Measurements from ENCODE around the gene BMP4. TPM values are rescaled to one million over a fixed set of nuclear protein-coding genes. Genes with fewer than 3 reads are reported as not detected.

BMP4 gene
- total RNA-seq, 2 experiments from 2014 or later: not detected

DNA sequence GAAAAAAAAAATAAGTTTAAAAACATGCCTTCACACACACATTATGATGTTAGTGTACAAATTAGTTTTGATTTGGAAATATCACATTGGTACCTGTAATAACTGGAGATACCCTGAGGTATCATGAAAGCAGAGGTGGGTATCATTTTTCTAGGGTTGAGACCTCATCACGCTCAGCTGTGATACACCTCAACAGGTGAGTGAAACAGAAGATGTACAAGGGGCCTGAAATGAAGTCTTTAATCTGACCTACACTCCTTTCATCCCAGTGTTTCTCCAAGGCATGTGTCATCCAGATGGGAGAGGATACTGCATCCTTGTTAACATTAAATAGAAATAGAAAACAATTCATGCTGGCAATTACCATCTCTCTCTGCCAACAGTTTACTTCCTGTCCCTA is 7.4 kb downstream of the BMP4 start:
- Mint-ChIP-seq H3K4me1 (ENCODE audit: low read depth) (peaks cover 13% of the 10 kb centered on the region), H3K4me3 (no peak overlapping the region), H3K36me3 (ENCODE audit: low read depth) (no peaks in the 10 kb centered on the region), H3K27ac (no peak overlapping the region), H3K9me3 (no peaks in the 10 kb centered on the region), H3K27me3 (ENCODE audit: low read depth) (peaks cover 68% of the 10 kb centered on the region)
- CTCF ChIA-PET: no interaction called here
- DNase-seq: no peak
- intact Hi-C loops (cut with micrococcal nuclease): no loop called here

DNA sequence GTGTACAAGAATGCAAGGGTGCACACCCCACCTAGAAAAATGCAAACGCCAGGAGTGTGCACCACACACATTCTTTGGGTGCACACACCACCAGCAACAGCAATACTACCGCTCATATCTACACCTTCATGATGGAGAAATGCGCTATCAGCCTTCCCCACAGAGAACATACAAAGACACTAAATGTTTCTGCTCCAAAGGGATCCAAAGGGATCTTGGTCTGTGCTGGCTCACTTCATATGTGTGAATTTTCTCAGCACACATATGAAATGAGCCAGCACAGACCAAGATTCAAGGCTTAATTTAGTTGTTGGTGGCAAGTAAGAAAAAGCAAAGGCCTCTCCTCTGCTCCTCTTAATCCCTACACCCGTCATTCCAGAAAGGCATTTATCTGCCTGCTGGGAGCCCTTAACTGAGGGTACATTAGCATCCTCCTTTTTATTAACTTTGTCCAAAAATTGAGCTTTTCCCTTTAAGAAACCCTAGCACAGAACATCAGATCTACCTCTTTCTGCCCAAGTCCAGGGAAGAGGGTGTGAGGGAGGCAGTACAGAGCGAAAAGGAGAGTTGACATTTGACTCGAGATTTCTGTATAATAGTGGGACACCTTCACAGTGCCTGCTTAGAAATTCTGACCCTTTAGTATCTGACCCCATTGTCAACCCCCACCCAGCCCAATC is 8.3 kb downstream of the BMP4 start:
- Mint-ChIP-seq H3K4me3 (no peak overlapping the region), H3K36me3 (ENCODE audit: low read depth) (no peaks in the 10 kb centered on the region), H3K27ac (no peak overlapping the region), H3K9me3 (no peaks in the 10 kb centered on the region), H3K4me1 (ENCODE audit: low read depth) (peaks cover 8% of the 10 kb centered on the region), H3K27me3 (ENCODE audit: low read depth) (peaks cover 65% of the 10 kb centered on the region)
- intact Hi-C loops (cut with micrococcal nuclease): no loop called here
- DNase-seq: no peak
- CTCF ChIA-PET: no interaction called here

DNA sequence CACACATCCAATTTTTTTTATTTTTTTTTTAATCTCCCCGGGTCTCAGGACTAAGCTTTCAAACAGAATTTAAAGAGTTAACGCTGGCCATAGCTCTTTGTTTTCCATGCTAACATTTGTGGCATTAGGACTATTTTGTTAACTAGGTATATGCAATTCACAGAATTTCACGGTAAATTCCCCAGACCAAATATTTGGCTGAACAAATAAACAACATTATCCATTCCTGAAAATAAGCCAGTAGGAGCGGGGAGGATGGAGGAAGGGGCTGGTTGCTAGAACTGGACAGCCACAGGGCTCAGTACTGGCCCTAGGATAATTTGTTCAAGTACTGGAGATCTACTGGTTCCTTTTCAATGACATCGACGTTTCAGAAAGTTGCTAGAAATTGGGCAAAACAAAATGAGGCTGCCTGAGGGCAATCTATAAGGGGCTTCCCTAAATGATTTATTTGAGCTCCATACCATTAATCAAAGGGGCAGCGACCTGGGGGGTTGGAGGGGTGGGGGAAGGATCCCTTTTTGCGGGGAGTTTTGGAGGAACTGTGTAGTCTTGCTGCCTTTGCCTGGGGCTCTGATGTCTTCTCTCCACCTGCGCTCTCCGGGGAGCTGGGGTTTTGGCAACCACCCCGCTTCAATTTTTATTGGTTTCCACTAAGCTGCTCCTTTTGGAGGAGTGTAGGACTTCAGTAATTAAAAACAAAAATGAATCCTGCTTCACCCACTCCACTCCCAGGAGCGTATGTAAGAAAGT is 9.0 kb downstream of the BMP4 start:
- Mint-ChIP-seq H3K4me3 (no peak overlapping the region), H3K36me3 (ENCODE audit: low read depth) (no peaks in the 10 kb centered on the region), H3K4me1 (ENCODE audit: low read depth) (peaks cover 2% of the 10 kb centered on the region), H3K27ac (no peak overlapping the region), H3K27me3 (ENCODE audit: low read depth) (peaks cover 59% of the 10 kb centered on the region), H3K9me3 (no peaks in the 10 kb centered on the region)
- intact Hi-C loops (cut with micrococcal nuclease): no loop called here
- CTCF ChIA-PET: interaction anchor here (0.6 to 1.0 kb wide), 3 partner anchors 381 to 621 kb away, joined by 3 to 4 read pairs (median 3); no protein-coding TSS in a partner anchor
- no peak for DNase-seq

DNA sequence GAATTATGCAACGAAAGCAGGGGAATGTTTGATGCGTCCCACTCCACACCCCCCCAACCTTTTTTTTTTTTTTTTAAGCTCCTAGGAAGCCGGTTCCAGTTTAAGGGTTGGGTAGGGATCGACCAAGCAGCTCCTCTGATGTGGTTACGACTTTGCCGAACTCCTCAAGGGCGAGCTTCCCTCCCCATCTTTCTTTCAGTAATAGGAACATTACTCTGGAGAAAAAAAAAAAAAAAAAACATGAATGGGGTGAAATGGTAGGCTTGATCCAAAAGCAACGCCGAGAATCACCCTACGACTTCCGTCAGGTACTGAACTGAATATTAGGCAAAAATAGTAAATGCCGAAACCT is 9.6 kb downstream of the BMP4 start:
- no peak for DNase-seq
- no peaks in the 10 kb centered on the region for H3K4me1 Mint-ChIP-seq (ENCODE audit: low read depth)
- intact Hi-C loops (cut with micrococcal nuclease): no loop called here
- no peaks in the 10 kb centered on the region for H3K9me3 Mint-ChIP-seq
- H3K27me3 Mint-ChIP-seq (ENCODE audit: low read depth): peaks cover 57% of the 10 kb centered on the region
- no peak overlapping the region for H3K27ac Mint-ChIP-seq
- CTCF ChIA-PET: interaction anchor here (0.6 to 1.0 kb wide), 3 partner anchors 382 to 621 kb away, joined by 3 to 4 read pairs (median 3); no protein-coding TSS in a partner anchor
- no peak overlapping the region for H3K4me3 Mint-ChIP-seq
- H3K36me3 Mint-ChIP-seq (ENCODE audit: low read depth): no peaks in the 10 kb centered on the region

DNA sequence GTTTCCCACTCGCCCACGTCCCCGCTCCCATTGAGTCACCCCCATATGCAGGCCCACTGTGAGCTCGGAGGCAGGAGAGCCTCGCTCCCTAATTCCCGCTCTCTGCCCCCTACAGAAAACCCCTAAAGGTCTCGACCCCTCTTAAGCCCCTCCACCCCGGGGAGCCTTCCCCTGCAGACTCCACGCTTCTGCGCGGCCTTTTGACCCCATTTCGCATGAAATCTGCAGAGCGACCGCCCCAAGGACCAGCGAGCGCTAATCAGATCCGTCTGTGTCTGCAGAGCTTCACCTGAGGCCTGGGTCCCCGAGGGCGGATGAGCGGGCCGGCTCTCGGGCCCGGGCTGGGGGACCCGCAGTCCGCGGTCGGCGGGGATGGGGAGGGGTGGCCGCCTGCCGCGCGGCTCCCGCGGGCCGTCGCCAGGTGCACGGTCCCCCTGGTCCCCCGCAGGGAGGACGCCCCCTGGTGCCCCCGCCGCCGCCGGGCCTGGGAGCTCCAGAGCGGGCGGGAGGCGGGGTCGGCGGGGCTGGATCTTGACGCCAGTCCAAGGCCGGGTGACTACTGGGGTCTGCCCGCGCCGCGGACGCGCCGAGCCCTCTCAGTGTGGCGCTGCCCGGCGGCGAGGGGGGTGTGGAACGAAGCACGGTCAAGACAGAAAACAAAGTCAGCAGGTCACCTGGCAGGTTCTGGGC is 10.1 kb downstream of the BMP4 start:
- CTCF ChIA-PET: interaction anchor here (0.7 to 1.0 kb wide), 3 partner anchors 383 to 401 kb away, joined by 3 to 4 read pairs (median 3); no protein-coding TSS in a partner anchor
- no peaks in the 10 kb centered on the region for H3K9me3 Mint-ChIP-seq
- H3K4me1 Mint-ChIP-seq (ENCODE audit: low read depth): no peaks in the 10 kb centered on the region
- no peak overlapping the region for H3K27ac Mint-ChIP-seq
- H3K36me3 Mint-ChIP-seq (ENCODE audit: low read depth): no peaks in the 10 kb centered on the region
- intact Hi-C loops (cut with micrococcal nuclease): no loop called here
- no peak overlapping the region for H3K4me3 Mint-ChIP-seq
- H3K27me3 Mint-ChIP-seq (ENCODE audit: low read depth): peaks cover 52% of the 10 kb centered on the region
- no peak for DNase-seq

DNA sequence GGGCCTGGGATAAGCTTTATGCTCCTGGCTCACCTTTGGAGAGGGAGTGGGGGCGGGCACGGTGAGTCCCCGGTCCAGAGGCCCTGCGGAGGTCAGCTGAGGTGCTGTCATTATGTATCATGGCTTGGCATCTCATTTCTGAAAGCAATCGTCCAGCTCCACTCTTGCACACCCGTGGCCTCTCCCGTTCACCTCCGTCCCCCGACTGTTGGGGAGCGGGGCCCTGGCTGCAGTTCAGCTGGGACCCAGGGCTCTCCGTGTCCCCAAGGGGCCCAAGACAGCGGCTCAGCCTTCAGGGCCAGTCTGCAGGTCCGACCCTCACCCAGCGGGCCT is 10.6 kb downstream of the BMP4 start:
- intact Hi-C loops (cut with micrococcal nuclease): no loop called here
- Mint-ChIP-seq H3K4me1 (ENCODE audit: low read depth) (no peaks in the 10 kb centered on the region), H3K36me3 (ENCODE audit: low read depth) (no peaks in the 10 kb centered on the region), H3K27ac (no peak overlapping the region), H3K9me3 (no peaks in the 10 kb centered on the region), H3K27me3 (ENCODE audit: low read depth) (peaks cover 47% of the 10 kb centered on the region), H3K4me3 (no peak overlapping the region)
- CTCF ChIA-PET: interaction anchor here (0.9 kb wide), 1 partner anchor 402 kb away, joined by 3 read pairs; no protein-coding TSS in a partner anchor
- no peak for DNase-seq

DNA sequence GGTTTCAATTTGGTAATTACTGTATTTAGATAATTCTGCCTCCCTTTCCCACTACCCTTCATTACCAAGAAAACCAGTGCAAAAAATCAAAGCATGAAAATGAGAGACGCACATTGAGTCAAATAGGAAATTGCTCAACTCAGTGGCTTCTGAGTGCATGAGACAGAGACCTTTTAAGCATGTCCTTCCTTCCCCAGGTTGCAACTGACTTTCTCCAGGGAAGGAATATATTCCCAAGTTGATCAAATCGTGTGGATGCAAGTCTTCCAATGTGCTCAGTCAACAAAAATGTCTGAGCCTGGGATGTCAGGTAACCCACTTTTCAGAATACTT is 12.9 kb downstream of the BMP4 start:
- no peaks in the 10 kb centered on the region for H3K4me1 Mint-ChIP-seq (ENCODE audit: low read depth)
- no peak for DNase-seq
- no peak overlapping the region for H3K4me3 Mint-ChIP-seq
- H3K36me3 Mint-ChIP-seq (ENCODE audit: low read depth): no peaks in the 10 kb centered on the region
- no peak overlapping the region for H3K27ac Mint-ChIP-seq
- H3K9me3 Mint-ChIP-seq: no peaks in the 10 kb centered on the region
- peaks cover 41% of the 10 kb centered on the region for H3K27me3 Mint-ChIP-seq (ENCODE audit: low read depth)
- intact Hi-C loops (cut with micrococcal nuclease): no loop called here
- CTCF ChIA-PET: no interaction called here

DNA sequence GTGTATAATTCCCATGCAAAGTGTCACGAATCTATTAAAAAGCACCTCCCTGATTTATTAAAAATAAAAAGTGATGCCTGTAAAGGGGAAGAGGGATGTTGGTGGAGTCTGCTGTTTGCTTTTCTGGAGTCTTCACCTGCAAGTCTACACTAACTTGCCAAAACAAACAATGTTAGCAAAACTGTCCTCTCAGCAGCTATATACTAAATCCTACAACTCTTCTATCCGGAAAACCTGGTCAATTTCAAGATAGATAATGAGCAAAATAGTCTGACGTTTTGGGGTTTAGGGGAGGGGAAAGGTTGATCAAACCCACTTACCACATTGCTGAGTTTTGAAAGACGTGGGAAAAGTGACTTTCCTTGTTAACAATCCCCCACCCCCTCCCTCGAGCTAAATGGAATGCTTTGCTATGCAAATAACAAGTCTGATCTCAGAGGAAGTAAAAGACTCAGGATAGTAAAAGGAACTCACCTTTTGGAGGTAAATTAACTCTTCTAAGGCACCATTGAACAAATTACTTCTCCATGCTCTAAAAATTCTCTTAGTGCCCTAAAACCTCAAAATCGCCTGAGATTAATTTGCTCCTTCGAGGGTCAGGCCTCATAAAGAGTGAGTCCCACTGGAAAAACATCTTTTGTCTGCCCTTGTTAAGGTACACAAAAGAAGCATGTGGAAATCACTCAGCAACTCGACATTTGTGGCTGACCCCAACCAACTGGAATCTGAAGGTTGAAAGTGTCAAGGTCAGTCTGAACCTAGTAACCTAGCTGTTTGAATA is 13.5 kb downstream of the BMP4 start:
- CTCF ChIA-PET: no interaction called here
- Mint-ChIP-seq H3K27me3 (ENCODE audit: low read depth) (peaks cover 38% of the 10 kb centered on the region), H3K27ac (no peak overlapping the region), H3K9me3 (no peaks in the 10 kb centered on the region), H3K4me1 (ENCODE audit: low read depth) (no peaks in the 10 kb centered on the region), H3K4me3 (no peak overlapping the region), H3K36me3 (ENCODE audit: low read depth) (no peaks in the 10 kb centered on the region)
- no peak for DNase-seq
- intact Hi-C loops (cut with micrococcal nuclease): no loop called here

DNA sequence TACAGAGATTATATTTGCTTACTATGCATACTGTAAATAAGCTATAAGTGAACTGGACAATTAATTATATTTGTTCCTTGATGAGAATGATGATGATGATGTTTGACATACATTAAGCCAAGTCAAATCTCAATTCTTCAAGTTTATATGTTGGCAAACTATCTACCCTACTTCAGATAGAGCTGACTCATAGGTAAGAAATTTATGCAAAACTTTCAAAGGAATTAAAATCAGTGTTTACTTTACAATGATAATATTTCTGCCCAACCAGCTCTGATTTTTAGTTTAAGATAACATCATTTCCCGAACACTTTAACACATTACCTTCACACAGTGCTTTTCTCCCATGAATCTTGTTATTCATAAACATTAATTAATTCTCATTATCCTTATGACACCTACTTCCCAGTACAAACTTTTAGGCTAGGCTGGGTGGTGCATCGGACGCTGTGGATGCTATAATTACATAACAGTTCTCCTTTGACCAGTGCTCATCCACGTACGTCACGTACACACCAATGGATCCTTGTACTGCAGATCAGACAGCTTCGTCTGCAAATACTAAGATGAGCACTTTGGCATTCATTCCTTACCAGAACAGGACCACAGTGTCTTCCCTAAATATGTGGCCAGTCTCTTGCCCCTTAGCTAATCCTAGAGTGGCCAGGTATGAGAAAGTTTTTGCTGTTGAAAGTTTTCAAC is 18.3 kb downstream of the BMP4 start:
- H3K4me1 Mint-ChIP-seq (ENCODE audit: low read depth): no peaks in the 10 kb centered on the region
- no peak for DNase-seq
- intact Hi-C loops (cut with micrococcal nuclease): no loop called here
- peaks cover 8% of the 10 kb centered on the region for H3K27me3 Mint-ChIP-seq (ENCODE audit: low read depth)
- no peak overlapping the region for H3K4me3 Mint-ChIP-seq
- H3K9me3 Mint-ChIP-seq: no peaks in the 10 kb centered on the region
- CTCF ChIA-PET: interaction anchor here (0.9 kb wide), 1 partner anchor 8 kb away, joined by 3 read pairs; no protein-coding TSS in a partner anchor
- no peak overlapping the region for H3K27ac Mint-ChIP-seq
- H3K36me3 Mint-ChIP-seq (ENCODE audit: low read depth): no peaks in the 10 kb centered on the region

DNA sequence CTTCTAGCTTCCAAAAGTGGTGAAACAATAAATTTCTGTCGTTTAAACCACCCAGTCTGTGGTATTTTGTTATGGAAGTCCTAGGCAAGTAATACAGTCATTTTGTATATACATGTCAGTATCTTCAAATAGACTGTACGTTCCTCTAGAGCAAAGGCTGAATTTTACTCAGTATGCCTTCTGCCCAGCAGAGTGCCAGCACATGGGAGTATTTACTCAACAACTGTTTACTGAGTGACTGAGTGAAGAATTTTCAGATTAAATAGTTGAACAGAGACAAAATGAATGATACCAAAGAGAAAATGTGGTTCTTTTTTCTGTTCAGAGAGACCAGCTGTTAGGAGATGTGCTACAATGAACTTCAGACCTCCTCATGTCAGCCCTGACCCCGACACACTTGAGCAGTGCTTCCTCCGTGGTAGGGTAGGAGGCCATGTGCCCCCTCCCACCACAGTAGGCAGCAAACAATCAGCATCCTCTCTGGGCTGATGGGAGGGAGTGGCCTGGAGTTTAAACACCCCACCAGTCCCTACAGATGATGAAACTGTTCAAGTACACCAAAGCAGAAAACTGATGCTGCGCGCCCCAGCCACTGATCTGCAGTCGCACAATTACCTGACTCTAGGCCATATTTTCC is 21.7 kb downstream of the BMP4 start:
- Mint-ChIP-seq H3K36me3 (ENCODE audit: low read depth) (no peaks in the 10 kb centered on the region), H3K27me3 (ENCODE audit: low read depth) (peaks cover 2% of the 10 kb centered on the region), H3K27ac (no peak overlapping the region), H3K4me3 (no peak overlapping the region), H3K4me1 (ENCODE audit: low read depth) (no peaks in the 10 kb centered on the region), H3K9me3 (no peaks in the 10 kb centered on the region)
- DNase-seq: no peak
- intact Hi-C loops (cut with micrococcal nuclease): no loop called here
- CTCF ChIA-PET: no interaction called here

DNA sequence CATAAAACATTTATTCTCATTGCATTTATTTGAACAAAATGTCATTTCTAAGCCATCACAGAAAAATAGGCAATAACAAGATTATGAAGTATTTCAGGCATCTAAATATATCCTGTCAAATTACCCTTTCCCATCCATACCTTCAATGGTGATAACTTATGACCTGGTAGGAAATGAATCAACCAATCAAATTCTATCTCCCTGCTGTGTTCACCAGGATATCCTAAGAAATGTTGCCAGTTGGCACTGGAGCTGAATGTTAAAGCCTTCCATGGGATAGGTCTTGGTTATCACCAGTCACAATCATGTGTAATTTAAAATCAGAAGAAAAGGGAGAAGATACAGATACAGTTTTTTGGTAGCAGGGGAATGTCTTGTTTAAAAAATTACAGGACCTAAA is 23.7 kb downstream of the BMP4 start:
- H3K4me1 Mint-ChIP-seq (ENCODE audit: low read depth): no peaks in the 10 kb centered on the region
- CTCF ChIA-PET: interaction anchor here (1.0 kb wide), 1 partner anchor 242 kb away, joined by 3 read pairs; no protein-coding TSS in a partner anchor
- no peaks in the 10 kb centered on the region for H3K9me3 Mint-ChIP-seq
- H3K27ac Mint-ChIP-seq: no peak overlapping the region
- H3K27me3 Mint-ChIP-seq (ENCODE audit: low read depth): peaks cover 2% of the 10 kb centered on the region
- no peak overlapping the region for H3K4me3 Mint-ChIP-seq
- DNase-seq: no peak
- intact Hi-C loops (cut with micrococcal nuclease): no loop called here
- no peaks in the 10 kb centered on the region for H3K36me3 Mint-ChIP-seq (ENCODE audit: low read depth)
